Measurements from ENCODE around the gene MDP1.

The MDP1 gene

DNA sequence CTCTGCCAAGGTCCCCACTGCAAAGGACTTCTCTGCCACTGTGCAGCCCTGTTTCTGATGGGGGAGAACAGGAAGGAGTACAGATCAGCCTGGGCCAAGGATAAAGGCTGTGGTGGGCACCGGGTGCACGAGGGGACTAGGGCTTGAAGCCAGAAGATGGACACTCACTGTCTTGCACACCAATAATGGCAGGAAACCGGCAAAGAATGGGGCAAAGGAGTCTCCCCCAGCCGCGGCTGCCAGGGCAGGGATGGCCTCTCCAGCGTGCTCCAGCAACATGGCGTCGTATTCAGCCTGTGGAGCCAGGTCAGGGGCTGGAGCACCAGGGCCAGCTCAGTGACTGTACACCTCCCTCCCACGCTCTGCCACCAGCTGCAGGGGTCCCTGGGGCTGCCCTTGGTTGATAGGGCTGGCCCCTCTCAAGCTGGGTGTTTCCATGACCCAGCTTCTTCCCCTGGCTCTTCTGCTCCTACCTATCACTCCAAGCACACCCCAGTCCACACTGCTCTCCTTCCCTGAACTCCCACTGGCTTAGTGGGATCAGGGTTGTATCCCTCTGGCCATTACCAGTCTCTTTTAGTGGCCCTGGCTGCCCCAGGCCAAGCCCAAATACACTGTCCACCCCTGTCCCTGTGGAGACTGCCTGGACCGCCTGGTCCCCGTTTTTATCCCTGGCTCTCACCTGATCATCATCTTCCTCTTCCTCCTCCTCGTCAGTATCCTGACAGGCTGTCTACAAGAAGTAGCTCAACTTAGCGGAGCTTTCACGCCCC is 33.6 kb downstream of the MDP1 start:
- no peaks in the 10 kb centered on the region for H3K9me3 ChIP-seq (ENCODE audit: low read length)
- no peak overlapping the region for H3K27ac ChIP-seq (ENCODE audit: low read depth, low read length, poor library complexity, severe bottlenecking)
- no peaks in the 10 kb centered on the region for H3K79me2 ChIP-seq (ENCODE audit: insufficient read depth, low read length)
- no peaks in the 10 kb centered on the region for H4K20me1 ChIP-seq (ENCODE audit: insufficient read depth, low read length)
- TF ChIP-seq EZH2 (IDR thresholded peaks at IDR 0.05; ENCODE audit: borderline replicate concordance, low read length) = no peak
- no peak for TF ChIP-seq CTCF (IDR thresholded peaks at IDR 0.05; ENCODE audit: low read length)
- no peak overlapping the region for H3K9ac ChIP-seq (ENCODE audit: low read length)
- H3K4me3 ChIP-seq (ENCODE audit: low read depth, low read length, poor library complexity, severe bottlenecking) = no peak overlapping the region
- H3K4me1 ChIP-seq (ENCODE audit: insufficient read depth, low read length, severe bottlenecking) = peaks cover 2% of the 10 kb centered on the region
- H2AFZ ChIP-seq (ENCODE audit: low read length) = no peak overlapping the region
- no peak overlapping the region for H3K4me2 ChIP-seq (ENCODE audit: low read length)
- peaks cover 91% of the 10 kb centered on the region for H3K36me3 ChIP-seq (ENCODE audit: insufficient read depth, low read length)
- H3K9me2 ChIP-seq (ENCODE audit: low read depth, low read length) = no peaks in the 10 kb centered on the region
- no peaks in the 10 kb centered on the region for H3K27me3 ChIP-seq (ENCODE audit: insufficient read depth, low read length)
- H3F3A ChIP-seq (ENCODE audit: insufficient read depth, low read length) = no peaks in the 10 kb centered on the region

DNA sequence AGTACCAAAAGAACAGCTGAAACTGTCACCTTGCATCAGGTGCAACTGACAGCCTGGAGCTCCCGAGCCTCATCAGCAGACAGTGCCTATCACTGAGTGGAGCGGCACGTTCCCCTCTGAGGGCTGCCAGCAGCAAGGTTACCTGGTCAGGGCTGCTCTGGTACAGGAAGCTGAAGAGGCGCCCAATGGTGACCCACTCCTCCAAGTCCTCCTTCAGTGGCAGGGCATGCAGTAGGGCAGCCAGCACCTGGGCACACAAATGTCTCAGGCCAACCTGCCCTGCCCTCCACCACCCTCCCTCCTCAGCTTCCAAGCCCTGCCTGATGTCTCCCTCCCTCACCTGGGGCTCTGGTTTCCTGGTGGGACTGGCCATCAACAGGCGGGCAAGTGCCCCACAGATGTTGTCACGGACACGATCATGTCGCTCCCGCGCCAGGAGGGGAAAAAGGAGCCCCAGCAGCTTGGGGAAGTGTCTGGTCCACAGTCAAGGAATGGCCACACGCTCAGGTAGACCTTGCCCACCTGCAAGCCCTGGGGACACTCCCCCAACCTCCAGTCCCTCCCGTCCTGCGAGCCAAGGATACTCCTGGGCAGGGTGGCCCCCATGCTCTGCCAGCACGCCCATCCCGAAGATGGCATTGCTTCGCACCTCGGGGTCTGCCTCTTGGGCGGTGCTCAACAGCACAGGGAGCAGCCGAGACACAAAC is 34.3 kb downstream of the MDP1 start:
- Histone ChIP-seq H2AFZ (ENCODE audit: low read length) (no peak overlapping the region), H4K20me1 (ENCODE audit: insufficient read depth, low read length) (no peaks in the 10 kb centered on the region), H3K4me2 (ENCODE audit: low read length) (no peak overlapping the region), H3K9me2 (ENCODE audit: low read depth, low read length) (no peaks in the 10 kb centered on the region), H3F3A (ENCODE audit: insufficient read depth, low read length) (no peaks in the 10 kb centered on the region), H3K9me3 (ENCODE audit: low read length) (no peaks in the 10 kb centered on the region), H3K79me2 (ENCODE audit: insufficient read depth, low read length) (no peaks in the 10 kb centered on the region), H3K9ac (ENCODE audit: low read length) (no peak overlapping the region), H3K27ac (ENCODE audit: low read depth, low read length, poor library complexity, severe bottlenecking) (no peak overlapping the region), H3K36me3 (ENCODE audit: insufficient read depth, low read length) (peaks cover 89% of the 10 kb centered on the region), H3K4me1 (ENCODE audit: insufficient read depth, low read length, severe bottlenecking) (no peaks in the 10 kb centered on the region), H3K4me3 (ENCODE audit: low read depth, low read length, poor library complexity, severe bottlenecking) (no peak overlapping the region), H3K27me3 (ENCODE audit: insufficient read depth, low read length) (no peaks in the 10 kb centered on the region)
- TF ChIP-seq EZH2 (IDR thresholded peaks at IDR 0.05; ENCODE audit: borderline replicate concordance, low read length) (no peak), CTCF (IDR thresholded peaks at IDR 0.05; ENCODE audit: low read length) (no peak)

DNA sequence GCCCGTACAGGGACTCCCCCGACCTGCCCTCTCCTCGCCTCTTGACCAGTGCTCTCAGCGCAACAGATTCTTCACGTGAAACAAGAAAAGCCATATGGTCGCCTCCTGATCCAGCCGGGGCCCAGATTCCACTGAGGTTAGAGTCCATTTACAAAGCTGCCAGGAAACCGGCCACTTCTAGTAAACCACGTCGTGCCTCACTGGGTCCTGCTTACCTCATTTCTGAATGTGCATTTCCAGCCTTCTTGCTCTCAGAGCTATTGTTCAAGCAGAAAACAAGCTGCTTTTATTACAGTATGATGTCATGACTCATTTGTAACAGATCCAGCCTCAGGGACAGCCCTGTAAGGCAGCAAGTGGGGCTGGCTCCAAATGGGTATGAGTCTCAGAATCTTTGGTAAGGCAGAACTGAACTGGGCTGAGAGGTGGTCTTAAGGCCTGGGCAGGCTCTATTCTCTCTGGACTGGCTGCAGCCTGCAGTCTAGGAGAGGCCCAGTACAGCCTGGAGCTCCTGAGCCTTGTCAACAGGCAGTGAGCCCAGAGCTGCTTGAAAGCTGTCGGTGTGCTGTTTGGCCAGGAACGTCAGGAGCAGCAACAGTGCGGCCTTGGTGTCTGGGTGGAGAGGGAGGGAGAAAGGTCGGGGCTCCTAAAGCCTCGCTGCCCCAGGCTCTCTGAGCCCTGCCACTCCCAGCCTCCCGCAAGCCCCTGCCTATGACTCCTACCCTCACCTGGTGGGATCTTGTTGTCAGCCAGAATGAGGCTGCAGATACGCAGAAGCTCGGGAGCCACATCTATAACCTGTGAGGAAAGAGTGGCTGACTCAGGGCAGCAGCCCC is 35.7 kb downstream of the MDP1 start:
- Histone ChIP-seq H3K4me2 (ENCODE audit: low read length) (no peak overlapping the region), H3F3A (ENCODE audit: insufficient read depth, low read length) (no peaks in the 10 kb centered on the region), H3K79me2 (ENCODE audit: insufficient read depth, low read length) (no peaks in the 10 kb centered on the region), H4K20me1 (ENCODE audit: insufficient read depth, low read length) (no peaks in the 10 kb centered on the region), H3K27ac (ENCODE audit: low read depth, low read length, poor library complexity, severe bottlenecking) (no peak overlapping the region), H3K9me3 (ENCODE audit: low read length) (no peaks in the 10 kb centered on the region), H3K4me3 (ENCODE audit: low read depth, low read length, poor library complexity, severe bottlenecking) (no peak overlapping the region), H3K9me2 (ENCODE audit: low read depth, low read length) (no peaks in the 10 kb centered on the region), H3K9ac (ENCODE audit: low read length) (no peak overlapping the region), H3K4me1 (ENCODE audit: insufficient read depth, low read length, severe bottlenecking) (no peaks in the 10 kb centered on the region), H3K27me3 (ENCODE audit: insufficient read depth, low read length) (no peaks in the 10 kb centered on the region), H3K36me3 (ENCODE audit: insufficient read depth, low read length) (peaks cover 77% of the 10 kb centered on the region), H2AFZ (ENCODE audit: low read length) (no peak overlapping the region)
- TF ChIP-seq CTCF (IDR thresholded peaks at IDR 0.05; ENCODE audit: low read length) (no peak), EZH2 (IDR thresholded peaks at IDR 0.05; ENCODE audit: borderline replicate concordance, low read length) (no peak)
